HG02970 (cell line): ENCODE data around the gene TAS2R30.

Experiments
- ATAC-seq: cut with Tn5 transposase; IDR thresholded peaks from one replicate; pipeline ENCODE4 v1.9.1; 2021; ENCODE audit warnings: mild to moderate bottlenecking, moderate library complexity, moderate number of reproducible peaks; ENCODE audit not compliant: unreplicated experiment, low FRiP score

Gene TAS2R30, protein sequence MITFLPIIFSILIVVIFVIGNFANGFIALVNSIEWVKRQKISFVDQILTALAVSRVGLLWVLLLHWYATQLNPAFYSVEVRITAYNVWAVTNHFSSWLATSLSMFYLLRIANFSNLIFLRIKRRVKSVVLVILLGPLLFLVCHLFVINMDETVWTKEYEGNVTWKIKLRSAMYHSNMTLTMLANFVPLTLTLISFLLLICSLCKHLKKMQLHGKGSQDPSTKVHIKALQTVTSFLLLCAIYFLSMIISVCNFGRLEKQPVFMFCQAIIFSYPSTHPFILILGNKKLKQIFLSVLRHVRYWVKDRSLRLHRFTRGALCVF

DNA sequence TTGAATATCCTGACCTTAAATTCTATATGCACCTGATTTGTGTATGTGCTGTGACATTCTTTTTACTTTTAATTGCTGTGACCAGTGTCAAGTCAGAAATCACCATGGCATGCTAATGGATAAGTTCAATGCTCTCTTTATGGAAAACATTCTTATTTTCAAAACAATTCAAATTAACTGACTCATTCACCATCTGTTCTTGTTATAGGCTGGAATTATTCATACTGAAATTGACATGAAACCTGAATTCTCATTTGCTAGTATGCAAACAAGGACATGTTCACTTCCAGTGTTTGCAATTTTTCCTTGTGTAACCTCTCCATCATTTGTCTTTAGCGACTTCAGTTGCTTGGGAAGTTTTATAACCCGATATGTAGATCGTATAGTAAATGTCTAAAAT, at the start of gene TAS2R30:
Gene TAS2R30 (minus strand): TSS at position 340 of the 400 bp plus-strand sequence. CDS start 400 bp downstream, outside the sequence.
- ATAC-seq, result no peak

DNA sequence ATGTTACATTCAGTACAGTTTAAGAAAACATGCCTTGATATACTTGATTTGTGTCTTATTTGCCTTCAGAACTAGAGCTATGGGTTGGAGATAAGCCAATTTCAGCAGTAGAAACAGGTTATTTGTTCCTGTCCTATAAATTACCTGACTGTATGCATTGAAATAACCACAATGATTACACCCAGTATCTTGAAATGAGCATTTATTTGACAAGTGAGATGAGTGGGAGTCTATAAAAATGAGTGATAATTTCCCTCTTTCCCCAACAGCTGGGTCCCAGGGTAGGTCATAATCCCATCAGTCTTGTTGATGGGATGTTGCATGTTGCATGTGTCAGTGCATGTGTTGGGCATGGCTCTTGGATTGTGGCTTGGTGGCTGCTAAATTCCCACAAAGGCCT, 48.6 kb upstream of the TAS2R30 start:
- ATAC-seq, result no peak

DNA sequence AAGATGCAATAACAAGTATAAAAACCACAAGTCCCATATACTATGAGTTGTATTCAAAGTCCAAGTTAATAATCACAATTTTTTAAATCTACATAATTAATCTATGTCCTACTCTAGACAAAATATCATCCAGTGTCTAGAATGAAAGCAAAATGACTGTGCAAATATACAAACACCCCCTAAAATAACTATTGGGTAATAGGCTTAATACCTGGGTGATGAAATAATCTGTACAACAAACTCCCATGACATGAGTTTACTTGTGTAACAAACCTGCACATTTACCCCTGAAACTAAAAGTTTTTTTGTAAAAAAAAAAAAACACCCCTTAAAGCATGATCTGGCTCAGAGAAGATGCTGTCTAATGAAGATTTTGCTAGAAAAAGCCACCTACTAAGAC, 48.1 kb upstream of the TAS2R30 start:
- ATAC-seq, result no peak

DNA sequence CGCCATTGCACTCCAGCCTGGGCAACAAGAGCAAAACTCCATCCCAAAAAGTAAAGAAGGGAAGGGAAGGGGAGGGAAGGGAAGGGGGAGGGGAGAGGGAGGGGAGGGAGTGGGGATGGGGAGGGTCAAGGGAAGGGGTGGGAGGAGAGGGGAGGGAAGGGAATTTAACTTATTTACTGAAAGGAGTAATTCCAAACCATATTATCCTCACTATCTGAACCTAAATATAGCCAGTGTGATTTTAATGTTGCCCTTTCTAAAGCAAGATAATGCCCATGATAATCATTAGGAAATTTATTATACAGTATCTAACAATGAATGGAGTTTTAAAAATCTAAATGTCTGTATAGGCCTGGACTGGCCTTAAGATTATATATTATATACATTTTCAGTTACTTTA, 43.8 kb upstream of the TAS2R30 start:
- ATAC-seq, result no peak

DNA sequence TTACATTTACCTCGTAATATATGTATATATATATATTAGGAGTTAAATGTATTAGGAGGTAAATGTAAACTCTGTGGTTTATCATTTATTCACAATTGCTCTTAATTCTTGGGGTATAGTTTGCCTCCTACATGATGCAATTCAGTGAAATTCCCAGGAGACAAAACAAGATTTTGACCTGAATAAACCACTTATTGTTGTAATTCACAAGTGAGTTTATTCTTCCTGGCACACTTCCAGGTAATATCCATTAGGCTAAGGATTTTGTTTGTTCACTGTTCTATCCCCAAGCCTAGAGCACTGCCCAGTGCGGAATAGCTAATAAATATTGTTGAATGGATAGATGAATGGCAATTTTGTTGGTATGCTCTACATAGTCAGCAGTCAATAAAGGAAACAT, 39.6 kb upstream of the TAS2R30 start:
- ATAC-seq, result no peak

DNA sequence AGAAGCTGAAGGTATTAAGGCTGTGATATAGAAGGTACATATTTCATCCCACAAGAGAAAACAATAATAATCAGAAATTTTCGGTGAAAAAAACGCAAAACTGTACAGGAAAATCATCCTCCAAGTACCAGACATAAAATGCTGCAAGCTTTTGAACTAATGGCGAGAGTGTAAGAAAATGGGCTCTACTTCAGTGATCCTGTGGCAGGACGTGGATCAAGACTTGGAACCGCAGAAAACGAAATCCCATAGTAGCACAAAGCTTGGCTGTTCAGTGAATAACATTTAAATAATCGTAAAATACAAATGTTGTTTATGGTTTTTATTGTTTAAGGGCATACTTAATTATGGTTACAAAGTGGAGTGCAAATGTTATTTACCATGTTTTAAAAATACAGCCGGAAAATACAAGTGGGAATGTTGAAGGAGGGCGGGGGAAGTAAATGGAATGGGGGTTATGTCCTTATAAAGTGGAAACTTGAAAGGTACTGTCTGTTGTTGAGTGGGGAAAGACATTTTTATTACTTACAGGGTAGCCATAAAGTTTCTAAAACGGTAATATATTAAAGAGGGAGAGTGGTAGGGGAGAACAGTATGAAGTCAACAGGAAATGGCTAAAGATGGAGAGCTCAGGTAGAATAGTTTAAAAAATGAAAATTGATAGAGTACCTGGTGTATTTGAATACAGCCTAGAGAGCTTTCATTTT, 37.7 kb upstream of the TAS2R30 start:
- ATAC-seq, result no peak

DNA sequence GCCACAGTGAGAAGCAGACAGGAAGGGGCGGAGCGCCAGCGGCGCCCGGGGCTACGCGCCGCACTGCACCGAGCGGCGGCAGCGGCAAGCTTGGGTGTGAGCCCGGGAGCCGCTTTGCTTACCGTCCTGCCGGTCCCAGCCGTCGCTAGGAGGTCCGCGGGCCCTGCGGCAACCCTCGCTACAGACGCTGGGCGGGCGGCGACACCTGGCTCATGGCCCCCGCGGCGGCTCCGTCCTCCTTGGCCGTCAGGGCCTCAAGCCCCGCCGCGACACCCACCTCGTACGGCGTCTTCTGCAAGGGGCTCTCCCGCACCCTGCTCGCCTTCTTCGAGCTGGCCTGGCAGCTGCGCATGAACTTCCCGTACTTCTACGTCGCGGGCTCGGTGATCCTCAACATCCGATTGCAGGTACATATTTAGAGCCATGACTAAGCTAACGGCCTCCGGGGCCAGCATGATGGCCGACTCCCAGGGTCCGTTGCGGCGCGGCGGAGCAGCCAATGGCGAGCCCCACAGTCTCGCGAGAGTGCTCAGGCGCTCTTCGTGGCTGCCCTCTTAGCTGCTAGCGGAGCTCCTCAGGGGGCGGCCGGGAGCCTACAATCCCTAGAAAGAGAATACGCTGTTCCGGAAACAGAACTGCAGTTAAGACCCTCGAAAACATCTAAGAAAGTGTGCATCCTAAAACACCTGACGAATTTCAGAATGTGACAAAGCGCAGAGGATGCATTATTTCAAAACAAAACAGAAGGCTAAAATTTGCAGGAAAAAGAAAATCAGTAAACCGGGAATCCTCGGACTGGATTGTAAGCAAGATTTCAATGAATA, 36.9 kb upstream of the TAS2R30 start, which contains the start of gene SMIM10L1:
Gene SMIM10L1 (plus strand): TSS at position 50 of the 824 bp plus-strand sequence. CDS start 163 bp downstream, at position 213.
- ATAC-seq, result peak; percentile 95

DNA sequence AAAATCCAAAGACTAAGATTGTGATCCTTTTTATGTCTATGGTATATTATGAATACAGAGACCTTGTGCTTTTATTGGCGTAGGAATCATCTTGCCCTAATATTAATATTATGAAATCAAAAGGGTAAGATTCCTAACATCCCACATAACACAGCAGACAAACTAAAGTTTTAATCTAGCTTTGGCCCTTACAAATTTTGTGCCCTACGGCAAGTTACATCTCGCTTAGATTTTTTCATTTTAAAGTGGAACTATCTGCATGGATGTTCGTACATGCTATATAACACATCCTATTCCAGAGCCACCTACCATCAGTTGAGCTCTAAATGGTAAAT, 36.3 kb upstream of the TAS2R30 start:
- ATAC-seq, result no peak

DNA sequence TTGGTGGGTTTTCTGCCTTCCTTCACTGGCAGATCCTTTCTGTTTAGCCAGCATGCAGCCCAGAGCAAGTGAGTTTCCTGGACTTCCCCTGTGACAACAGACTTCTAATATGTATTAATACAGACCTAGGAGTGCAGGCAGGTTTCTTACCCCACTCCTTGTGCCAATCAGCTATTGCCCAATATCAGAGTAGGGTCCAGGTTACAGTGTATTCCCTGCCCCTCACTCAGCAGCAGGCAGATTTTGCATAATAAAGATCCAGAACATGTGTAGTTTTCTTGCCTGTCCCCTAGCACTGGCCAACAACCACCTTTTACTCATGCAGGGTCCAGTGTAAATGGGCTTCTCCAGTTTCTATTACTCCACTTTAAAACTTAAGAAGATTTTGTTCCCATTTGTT, 31.9 kb upstream of the TAS2R30 start:
- no peak for ATAC-seq

DNA sequence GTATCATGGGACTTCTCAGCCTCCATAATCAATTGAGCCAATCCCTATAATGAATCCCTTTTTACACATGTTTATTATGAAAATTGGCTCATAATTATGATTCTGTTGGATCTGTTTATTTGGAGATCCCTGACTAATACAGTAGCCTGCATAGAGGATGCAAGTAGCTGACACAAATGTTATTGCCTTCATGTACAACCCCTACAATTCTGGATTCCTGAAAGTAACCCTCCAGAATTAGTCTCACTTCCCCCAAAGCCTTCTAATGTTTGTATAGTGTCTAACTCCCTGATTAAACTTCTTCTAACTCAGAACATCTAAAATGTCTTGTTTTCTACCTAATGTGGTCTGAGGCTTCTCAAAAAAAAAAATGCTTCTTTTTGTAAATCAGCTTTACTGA, 29.9 kb upstream of the TAS2R30 start:
- no peak for ATAC-seq

DNA sequence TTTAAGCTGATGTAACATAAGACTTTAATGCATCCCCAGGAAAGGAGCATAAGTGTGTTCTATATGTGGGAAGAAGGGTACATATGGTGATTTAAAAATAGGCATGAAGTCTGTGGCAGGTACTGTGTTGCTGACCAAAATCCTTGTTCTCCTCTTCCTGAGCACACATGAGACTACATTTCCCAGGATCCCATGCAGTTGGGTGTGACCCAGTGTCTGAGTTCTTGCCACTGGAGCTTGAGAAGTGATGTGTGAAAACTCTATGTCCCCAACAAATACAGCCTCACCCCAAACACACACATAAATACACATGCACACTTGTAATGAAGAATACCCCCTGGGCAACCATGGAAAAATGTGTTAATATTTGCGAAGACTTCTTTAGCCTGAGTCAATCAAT, 28.1 kb upstream of the TAS2R30 start:
- ATAC-seq, result no peak

DNA sequence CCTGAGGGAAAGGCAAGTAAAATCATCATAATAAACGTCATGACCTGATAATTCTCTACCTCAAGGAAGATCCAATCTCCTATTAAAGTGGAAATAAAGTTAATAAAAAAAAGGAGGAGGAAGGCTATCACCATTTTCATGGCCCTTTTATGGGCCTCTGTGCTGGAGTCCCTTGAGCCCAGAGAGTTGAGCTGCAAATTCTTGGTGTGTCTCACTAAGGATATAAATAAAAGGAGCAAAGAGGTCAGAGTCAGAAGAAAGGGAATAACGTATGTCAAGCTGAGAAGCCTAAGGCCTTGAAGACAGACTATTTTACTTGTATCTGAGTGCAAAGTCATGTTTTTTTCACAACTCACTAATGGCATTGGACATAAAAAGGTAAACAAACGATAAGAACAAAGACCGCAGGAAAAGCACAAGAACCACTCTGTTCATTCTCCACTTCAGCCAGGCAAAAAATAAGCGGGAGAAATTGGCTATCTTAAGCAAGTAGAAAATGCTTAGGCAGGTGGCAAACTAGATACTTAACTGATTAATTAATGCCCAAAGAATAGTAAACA, 24.5 kb upstream of the TAS2R30 start:
- no peak for ATAC-seq

DNA sequence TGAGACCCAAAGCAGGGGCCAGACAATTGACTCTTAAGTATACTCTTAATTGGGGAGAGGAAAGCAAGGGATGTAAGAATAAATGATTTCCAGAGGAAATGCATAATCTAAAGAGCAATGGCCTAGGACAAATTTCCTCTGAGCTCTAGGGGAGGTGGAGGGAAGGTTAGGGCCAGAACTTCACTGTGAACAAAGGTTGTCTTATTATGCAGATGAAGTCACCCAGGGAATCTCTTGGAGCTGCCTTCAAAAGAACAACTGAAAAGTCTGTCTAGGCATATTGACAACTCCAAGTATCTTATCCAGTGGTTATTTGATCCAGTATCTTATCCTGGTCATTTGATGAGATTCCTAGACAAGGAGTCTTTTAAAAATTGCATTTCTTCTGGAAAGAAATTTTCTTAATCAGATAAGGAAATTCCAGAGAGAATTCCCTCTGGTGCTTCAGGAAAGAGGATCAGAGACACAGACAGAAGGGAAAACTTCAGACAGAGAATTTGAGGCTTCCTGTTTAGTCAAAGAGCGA, 20.0 kb upstream of the TAS2R30 start:
- ATAC-seq, result no peak

DNA sequence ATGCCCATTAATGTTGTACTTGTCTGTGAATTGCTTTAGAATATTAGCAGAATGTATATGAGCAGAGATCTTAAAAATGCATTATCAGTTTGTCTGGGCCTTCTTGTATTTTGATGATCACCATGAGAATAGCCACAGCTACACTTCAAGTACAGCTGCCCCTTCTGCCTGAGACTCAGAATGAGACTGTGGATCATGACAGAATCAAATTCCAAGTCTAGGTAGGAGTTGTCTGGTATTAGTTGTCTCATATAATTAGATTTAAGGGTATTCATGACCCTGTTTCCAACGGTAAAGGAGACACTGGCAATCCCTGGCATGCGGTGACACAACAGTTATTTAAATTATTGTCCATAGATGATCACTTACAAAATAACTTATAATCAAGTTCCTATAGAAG, 18.3 kb upstream of the TAS2R30 start:
- ATAC-seq, result no peak

DNA sequence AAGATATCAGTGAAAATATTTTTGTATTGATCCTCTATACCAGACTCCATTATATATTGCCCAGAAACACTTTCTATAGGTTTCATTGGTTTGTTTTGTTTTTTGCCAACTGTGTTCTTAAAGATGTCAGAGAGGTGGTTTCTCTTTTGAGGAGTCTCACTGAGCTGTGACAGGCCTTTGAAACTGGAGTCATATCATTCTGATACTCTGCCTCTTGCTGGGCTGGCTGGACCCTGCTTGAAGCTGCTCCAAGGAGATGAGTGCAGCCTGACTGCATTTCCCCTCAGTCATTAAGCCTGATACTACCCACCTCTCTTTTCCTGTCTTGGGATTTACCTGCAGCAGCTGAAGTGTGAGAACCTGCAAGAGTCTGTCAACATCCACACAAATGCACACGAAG, 16.4 kb upstream of the TAS2R30 start:
- no peak for ATAC-seq

DNA sequence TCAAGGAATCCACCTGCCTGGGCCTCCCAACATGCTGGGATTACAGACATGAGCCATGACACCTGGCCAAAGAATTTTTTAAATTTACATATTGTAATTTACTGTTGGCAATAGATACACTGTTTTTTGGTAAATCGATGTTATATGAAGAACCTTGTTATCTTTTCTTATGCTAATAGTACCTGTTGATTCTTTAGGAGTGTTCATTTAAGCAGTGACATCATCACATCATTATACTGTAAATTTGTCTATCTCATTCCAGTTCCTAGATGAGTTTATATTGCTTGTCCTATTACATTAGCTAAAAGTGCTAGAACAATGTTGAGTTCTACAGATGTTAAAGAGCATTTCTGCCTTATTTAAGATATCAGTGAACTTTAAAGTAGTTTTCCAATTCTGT, 13.0 kb upstream of the TAS2R30 start:
- ATAC-seq, result no peak

DNA sequence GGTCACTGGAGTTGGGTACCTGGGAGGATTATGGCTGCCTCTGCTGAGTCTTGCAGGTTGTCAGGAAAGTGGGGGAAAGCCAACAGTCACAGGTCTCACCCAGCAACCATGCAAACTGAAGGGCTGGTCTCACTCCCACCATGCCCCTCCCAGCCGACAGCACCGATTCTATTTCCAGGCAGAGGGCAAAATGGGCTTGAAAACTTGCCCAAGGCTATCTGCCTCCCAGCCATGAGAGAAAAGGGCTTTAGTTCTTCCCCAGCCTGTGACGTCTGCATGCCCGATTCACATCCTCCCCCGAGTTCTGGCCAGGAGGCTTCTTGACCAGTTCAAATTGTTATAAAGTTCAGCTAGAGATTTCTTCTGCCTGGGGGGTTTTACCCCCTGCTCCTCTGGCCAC, 9.9 kb upstream of the TAS2R30 start:
- no peak for ATAC-seq

DNA sequence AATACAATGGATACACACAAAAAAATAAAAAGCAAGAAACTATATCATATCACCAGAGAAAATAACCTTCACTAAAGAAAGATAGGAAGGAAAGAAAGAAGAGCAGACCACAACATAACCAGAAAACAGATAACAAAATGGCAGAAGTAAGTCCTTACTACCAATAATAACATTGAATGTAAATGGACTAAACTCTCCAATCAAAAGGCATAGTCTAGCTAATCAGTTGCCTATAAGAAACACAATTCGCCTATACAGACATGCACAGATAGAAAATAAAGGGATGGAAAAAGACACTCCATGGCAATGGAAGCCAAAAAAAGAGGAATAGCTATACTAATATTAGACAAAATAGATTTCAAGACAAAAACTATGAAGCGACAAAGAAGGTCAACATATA, 8.9 kb upstream of the TAS2R30 start:
- ATAC-seq, result no peak

DNA sequence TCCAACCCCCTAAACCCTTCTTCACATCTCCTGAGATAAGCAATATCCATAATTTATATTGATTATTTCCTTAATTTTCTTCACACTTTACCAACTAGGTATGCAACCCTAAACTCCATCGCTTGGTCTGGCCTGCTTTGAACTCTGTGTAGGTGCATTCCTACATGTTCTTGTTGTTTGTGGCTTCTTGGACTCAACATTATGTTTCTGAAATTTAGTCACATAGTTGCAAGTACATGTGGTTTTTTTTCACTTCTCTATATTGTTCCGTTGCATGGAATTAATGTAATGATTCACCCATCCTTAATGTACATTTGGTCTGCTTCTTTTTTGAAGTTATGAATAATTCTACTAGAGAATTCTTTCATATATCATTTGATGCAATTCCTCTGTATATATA, 1.6 kb upstream of the TAS2R30 start:
- no peak for ATAC-seq

DNA sequence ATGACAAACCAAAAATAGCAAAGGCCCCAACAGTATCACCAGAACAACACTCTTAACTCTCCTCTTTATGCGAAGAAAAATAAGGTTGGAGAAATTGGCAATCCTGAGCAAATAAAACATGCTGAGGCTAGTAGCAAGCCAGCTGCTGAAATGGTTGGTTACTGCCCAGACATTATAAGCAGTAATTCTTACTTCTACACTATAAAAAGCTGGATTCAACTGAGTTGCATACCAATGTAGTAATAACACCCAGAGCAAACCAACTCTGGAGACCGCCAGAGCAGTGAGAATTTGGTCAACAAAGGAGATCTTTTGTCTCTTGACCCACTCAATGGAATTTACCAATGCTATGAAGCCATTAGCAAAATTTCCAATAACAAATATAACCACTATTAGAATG, 628 bp downstream of the TAS2R30 start:
- ATAC-seq, result no peak

DNA sequence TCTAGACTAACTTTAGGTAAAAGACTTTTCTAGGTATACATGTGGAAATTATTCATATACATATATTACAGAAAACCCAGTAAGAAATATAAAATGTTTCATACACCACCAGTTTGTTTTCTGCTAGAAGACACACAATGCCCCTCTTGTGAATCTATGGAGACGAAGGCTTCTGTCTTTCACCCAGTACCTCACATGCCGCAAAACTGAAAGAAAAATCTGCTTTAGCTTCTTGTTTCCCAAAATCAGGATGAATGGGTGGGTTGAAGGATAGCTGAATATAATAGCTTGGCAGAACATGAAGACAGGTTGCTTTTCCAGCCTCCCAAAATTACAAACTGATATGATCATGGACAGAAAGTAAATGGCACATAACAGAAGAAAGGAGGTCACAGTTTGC, 1.3 kb downstream of the TAS2R30 start:
- no peak for ATAC-seq
